HG02973 (cell line): ENCODE results near the gene SYNJ2BP.
"Not testable (repeated sequence)": the region's sequence is repeated elsewhere in the genome, so short reads cannot be mapped to it uniquely, and the experiment has no call there.

ENCODE experiments used
- ATAC-seq: cut with Tn5 transposase; IDR thresholded peaks from one replicate; pipeline ENCODE4 v1.9.1; 2021; ENCODE audit warnings: moderate library complexity; ENCODE audit not compliant: unreplicated experiment

The SYNJ2BP gene, protein sequence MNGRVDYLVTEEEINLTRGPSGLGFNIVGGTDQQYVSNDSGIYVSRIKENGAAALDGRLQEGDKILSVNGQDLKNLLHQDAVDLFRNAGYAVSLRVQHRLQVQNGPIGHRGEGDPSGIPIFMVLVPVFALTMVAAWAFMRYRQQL

DNA sequence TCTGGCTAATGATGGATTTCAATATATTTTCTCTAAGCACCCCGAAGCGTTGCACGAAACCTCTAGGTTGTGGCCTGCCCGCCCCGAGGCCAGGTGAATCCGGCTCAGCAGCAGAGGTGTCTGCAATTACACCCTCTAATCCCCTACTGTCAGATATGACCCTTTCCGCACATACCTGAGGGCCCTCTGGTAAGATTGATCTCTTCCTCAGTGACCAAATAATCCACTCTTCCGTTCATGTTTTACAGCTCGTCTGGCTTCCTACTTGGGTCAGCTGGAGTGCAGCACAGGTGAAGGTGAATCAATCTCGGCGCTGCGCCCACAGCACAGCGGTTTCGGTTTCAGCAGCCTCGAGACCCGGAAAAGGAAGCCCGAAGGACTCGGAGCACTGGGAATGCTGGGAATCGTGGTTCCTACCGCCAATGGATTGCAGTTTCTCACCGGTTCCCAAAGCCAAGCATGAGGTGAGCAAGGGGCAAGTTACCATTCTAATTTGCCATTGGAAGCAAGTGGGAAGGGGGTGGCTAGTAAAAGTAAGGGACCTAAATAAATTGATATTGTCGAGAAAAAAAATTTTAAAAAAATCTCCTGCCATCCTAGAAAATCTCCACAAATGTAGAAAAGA lies at the start of gene SYNJ2BP:
TSS of gene SYNJ2BP (minus strand) at position 366 of the 625 bp plus-strand sequence. CDS start at position 239, 127 bp downstream.
- ATAC-seq: no peak

DNA sequence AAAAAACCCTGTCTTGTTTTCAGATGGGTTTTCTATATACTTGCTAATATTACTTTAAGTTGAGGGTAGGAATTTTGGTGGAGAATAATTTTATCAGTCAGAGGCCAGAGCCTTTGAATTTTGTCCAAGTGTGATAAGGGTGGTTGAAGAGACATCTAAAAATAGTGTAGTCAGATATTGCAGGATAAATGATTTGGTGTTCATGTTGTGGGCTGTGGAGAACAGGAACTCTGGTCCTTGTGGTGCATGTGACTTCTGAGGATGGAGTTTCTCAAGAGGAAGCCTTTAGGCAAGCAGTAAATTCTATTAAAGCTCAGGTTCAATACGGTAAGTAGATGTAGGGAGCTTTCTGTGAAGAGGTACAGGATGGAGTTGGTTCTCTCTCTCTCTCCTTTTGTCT lies 37.8 kb upstream of the SYNJ2BP start:
- no peak for ATAC-seq

DNA sequence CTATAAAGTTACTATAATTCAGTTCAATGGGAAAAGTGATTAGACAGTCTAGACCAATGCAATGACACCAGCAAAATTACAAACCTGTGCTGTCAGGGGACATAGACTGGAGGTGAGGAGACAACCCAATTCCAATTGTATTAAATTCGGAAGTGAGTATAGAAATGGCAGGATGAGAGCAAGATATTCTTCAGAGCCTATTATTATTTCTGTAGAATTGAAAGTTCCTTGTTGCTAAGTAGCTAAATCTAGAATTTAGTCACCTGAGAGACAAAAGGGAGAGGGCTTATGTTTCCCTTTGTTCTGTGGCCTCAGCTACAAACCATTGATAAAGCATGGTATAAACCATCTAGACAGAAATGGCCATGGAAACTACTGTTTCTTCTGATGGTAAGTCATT lies 35.0 kb upstream of the SYNJ2BP start, which contains the start of gene ADAM21:
TSS of gene ADAM21 (plus strand) at position 301 of the 400 bp plus-strand sequence. CDS start 5,326 bp downstream, outside the sequence.
- ATAC-seq: no peak

DNA sequence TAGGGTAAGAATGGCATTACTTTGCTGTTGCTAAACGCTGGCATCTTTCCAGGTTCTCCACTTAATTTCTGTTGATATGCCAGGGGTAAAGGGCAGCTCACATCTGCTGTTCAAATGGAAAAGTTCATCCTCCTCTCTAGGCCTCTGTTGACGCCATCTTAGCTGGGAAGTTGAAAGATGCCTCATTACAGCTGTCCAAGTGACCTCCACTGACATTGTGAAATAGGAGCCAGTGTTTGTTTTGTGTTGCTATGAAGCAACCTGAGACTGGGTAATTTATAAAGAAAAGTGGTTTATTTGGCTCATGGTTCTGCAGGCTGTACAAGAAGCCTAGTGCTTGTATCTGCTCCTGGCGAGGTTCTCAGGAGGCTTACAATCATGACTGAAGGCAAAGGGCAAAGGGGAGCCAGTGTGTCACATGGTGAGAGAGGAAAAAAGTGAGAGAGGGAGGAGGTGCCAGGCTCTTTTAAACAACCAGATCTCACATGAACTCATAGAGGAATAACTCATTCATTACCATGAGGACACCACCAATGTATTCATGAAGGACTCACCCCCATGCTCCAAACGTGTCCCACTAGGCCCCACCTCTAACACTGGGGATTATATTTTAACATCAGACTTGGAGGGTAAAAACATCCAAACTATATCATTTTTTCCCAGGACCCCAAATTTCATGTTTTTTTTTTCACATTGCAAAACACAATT lies 31.9 kb upstream of the SYNJ2BP start:
- no peak for ATAC-seq

GRCh38 chr14:70442750-70443149 lies 25.9 kb upstream of the SYNJ2BP start:
- ATAC-seq: no peak

GRCh38 chr14:70441641-70442040 lies 24.8 kb upstream of the SYNJ2BP start:
- no peak for ATAC-seq

- no peak for ATAC-seq
Measured at GRCh38 chr14:70436867-70437266, 20.0 kb upstream of the SYNJ2BP start.

DNA sequence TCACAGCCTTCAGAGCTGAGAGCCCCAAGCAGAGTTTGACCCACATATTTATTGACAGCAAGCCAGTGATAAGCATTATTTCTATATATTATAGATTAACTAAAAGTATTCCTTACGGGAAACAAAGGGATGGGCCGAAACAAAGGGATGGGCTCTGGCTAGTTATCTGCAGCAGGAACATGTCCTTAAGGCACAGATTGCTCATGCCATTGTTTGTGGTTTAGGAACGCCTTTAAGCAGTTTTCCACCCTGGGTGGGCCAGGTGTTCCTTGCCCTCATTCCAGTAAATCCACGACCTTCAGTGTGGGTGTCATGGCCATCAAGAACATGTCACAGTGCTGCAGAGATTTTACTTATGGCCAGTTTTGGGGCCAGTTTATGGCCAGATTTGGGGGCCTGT lies 9.7 kb upstream of the SYNJ2BP start:
- ATAC-seq: not testable (repeated sequence)

- no peak for ATAC-seq
Measured at GRCh38 chr14:70425354-70425753, 8.5 kb upstream of the SYNJ2BP start.

DNA sequence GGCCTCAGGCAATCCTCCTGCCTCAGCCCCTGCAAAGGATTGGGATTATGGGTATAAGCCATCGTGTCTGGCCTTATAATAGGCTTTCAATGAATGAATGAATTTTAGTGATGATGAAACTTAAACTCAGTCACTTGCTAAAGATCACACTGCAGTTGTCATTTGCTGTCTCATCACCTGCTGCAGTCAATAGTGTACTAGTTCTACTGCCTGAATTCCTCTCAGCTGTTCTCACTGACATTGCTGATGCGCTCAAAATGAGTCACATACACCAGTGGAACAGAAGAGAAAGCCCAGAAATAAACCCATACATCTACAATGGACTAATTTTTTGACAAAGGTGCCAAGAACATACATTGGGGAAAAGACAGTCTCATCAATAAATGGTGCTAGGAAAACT lies 5.6 kb upstream of the SYNJ2BP start:
- ATAC-seq: no peak

DNA sequence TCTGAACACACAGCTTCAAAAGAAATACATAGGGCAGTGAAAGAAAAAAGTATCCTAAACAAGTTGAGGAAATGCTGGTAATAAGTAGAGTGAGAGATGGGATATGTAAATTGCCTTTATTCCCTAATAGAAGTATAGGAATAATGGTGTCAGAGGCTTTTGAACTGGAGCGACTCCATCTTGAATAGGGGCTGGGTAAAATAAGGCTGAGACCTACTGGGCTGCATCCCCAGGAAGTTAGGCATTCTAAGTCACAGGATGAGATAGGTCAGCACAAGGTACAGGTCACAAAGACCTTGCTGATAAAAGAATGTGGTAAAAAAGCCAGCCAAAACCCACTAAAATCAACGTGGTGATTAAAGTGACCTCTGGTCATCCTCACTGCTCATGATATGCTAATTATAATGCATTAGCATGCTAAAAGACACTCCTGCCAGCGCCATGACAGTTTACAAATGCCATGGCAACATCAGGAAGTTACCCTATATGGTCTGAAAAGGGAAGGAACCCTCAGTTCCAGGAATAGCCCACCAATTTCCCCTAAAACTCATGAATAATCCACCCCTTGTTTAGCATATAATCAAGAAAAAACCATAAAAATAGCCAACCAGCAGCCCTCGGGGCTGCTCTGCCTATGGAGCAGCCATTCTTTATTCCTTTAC lies 2.5 kb upstream of the SYNJ2BP start:
- ATAC-seq: not testable (repeated sequence)

- no peak for ATAC-seq
Measured at GRCh38 chr14:70416338-70416724, 559 bp downstream of the SYNJ2BP start.

- ATAC-seq: no peak
Measured at GRCh38 chr14:70415788-70416187, 1.1 kb downstream of the SYNJ2BP start.

GRCh38 chr14:70407621-70408020 lies 9.3 kb downstream of the SYNJ2BP start:
- no peak for ATAC-seq

DNA sequence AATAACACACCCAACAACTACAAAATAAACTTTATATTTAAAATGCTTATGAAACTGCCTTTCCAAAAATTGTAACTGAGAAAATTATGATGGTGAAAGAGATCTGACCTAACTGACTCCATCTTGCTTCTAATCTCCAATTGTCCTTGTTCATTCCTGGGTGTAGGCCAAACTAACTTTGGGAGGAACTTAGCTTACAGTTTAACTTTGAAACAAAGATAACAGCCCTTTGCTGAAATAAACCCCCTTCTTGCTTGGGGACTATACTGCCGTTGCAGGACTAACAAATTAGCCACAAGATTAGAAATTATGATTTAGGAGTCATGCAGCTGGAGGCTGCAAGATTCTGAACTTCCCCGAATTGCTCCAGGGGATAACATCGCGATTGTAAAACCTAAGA lies 10.7 kb downstream of the SYNJ2BP start:
- not testable (repeated sequence) for ATAC-seq

- ATAC-seq: not testable (repeated sequence)
Measured at GRCh38 chr14:70403335-70403734, 13.6 kb downstream of the SYNJ2BP start.

DNA sequence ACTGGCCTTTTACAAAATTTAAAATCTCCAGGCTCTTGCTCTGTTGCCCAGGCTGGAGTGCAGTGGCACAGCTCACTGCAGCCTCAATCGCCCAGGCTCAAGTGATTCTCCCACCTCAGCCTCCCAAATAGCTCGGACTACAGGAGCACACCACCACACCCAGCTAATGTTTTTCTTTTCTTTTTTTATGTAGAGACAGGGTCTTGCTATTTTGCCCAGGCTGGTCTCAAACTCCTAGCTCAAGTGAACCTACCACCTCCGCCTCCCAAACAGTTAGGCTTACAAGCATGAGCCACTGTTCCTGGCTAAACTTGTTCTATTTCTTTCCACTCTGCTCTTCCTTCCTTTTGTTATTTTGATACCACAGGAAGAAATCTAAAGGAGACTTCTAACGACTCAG lies 15.2 kb downstream of the SYNJ2BP start:
- ATAC-seq: no peak

DNA sequence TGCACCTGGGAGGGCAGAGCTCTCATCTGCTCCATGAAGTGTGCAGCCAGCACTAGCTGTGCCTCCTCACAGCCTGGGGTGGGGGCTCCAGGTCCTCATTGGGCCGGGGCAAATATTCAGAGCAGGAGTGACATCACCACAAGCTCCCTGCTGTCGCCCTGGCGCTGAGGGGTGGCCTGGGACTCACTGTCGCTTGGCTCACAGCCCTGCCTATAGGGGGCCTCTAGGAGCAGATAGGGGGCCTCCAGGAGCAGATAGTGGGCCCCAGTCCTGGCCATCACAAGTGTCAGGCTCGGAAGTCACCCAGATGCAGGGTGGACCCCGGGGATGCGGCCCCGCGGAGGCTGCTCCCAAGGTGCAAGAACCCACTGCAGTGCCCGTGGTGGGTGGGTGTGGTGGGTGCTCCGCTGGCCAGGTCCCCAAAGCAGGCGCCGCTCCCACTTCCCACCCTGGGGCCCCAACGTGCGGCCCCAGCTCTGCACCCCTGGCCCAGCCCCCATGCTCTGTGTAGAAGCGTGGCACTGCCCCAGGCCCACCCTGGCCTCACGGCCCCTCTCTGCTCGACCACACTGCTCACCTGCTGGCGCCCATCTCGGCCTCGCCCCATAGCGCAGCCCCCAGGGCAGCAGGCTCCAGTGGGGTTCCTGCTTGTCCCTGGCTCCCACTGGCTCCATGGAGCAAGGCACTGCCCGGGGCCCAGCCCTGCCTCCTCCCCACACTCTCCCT lies 18.0 kb downstream of the SYNJ2BP start:
- no peak for ATAC-seq

GRCh38 chr14:70398280-70398679 lies 18.6 kb downstream of the SYNJ2BP start:
- ATAC-seq: no peak

DNA sequence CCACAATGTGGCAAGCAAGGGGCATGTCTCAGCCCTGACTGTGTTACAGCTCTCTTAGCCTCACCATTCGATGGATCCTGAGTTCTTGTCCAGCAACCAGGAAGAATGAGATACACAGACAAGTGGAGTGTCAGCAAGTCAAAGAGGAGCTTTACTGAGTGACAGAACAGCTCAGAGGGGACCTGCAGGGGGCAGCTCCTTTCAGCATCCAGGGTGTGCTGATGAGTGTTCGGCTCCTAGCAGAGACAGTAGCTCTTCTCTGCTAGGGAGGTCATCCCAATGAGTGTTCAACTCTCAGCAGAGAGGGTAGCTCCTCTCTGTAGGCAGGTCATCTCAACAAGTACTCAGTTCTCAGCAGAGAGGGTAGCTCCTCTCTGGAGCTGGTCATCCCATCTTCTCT lies 19.1 kb downstream of the SYNJ2BP start:
- ATAC-seq: no peak
